Measurements from ENCODE around the gene DERA.

DERA gene

DNA sequence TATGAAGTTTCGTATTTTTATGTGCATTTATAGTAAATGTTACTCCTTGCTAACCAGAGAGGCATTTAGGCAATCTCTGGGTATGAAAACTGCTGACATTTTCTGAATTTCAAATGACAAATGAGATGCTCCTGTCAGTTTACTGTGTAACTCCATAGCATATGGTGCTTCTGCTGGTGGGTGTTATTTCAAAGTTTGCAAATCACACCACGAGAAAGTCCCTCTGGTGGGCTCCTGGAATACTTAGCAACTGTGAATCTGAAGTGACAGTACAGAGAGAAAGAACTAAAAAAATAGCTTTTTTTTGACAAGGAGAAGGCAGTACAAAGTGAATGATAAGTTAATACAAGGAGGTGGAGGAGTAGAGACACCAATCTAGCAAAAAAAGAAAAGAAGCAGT is 161.5 kb downstream of the DERA start:
- DNase-seq (ENCODE audit: low read depth in 1 of 2, low spot score in 1 of 2), result no peak

DNA sequence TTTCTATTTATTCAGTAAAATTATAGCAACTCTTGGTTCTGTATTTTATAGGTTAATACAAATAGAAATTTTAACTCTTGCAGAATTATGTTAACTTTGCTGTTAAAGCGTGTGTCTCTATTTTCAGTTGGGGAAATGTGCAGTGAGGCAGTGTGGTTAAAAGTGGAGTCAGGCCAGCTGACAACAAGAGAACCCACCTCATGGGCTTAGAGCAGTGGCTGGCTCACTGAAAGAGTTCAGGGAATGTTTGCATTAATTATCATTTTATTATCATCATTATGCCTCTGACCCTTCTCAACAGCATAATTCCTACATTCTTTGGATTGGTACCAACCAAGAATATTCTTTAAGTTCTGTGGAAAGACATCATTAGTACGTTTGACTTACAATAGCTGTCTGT is 163.8 kb downstream of the DERA start:
- no peak for DNase-seq (ENCODE audit: low read depth in 1 of 2, low spot score in 1 of 2)

DNA sequence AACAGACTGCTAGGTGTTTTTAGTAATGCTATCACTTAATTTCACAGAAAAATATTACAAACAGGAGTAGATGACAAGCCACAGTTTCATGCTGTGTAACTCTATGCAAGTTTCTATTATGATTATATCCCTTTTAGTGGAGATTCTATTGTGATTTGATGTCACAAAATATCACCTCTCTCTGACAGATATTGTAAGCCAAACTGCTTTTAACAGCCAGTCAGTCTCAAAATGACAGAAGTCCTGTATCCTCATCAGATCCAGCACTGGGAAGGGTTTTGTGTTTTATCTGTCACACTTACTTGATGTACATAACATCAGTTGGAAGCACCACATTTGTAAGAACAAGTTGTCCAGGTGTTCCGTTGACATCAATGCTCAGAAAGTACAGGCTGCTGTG is 164.8 kb downstream of the DERA start:
- DNase-seq (ENCODE audit: low read depth in 1 of 2, low spot score in 1 of 2), result no peak

DNA sequence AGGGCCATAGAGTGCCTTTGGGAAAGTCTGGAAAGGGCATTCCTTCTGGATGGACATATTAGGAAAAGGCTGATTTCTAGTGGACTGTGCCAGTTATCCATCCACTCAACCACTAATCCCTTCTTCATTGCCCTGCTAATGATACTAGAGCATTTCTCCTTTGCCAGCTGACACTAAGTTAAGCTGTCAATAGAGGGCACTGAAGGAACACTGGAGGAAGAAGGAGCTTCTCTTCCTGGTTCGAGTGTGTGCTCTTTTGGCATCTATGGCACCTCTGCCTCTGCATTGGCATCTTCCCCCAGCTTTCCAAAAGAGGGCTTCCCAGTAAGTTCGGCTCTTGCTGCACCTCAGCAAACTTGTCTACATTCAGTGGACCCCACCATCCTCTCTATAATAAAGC is 165.4 kb downstream of the DERA start:
- DNase-seq (ENCODE audit: low read depth in 1 of 2, low spot score in 1 of 2), result no peak

DNA sequence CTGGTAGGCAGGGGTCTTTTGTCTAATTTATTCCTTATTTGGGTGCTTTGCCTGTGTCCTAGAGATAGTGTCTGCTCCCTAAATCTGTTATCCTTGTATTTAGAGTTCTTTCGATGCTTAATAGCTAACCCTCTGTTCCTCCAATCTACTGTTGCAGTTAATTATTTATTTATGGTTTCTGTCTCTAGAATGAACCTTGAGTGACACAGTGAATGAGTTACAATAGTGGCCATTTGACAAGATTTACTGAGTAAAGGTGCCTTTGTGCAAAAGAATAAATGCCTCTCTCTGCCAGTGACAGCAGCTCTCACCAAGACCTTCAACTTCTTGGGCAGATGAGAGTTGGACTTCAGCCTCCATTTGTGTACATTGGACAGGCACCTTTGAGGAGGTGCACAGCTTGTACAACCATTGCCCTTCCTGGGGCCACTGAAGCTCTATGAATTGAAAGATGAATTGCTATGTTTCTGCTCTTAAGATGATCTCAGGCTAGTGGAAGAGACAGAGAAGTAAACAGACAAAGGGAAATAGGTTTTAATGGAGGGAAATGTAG is 165.9 kb downstream of the DERA start:
- no peak for DNase-seq (ENCODE audit: low read depth in 1 of 2, low spot score in 1 of 2)

DNA sequence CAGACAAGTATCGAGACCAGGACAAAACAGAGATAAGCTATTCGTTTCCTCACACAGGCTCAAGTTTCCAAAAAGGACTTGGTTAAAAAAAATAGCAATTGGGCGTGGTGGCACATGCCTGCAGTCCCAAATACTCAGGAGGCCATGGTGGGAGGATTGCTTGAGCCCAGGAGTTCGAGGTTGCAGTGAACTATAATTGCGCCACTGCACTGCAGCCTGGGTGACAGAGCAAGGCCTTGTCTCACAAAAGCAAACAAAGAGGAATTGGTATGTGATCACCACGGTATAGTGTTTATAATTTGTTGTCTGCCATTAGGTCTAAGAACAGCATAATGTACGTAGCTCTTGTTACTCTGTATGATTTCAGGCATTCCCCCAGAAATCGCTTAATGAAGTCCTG is 175.3 kb downstream of the DERA start:
- no peak for DNase-seq (ENCODE audit: low read depth in 1 of 2, low spot score in 1 of 2)

DNA sequence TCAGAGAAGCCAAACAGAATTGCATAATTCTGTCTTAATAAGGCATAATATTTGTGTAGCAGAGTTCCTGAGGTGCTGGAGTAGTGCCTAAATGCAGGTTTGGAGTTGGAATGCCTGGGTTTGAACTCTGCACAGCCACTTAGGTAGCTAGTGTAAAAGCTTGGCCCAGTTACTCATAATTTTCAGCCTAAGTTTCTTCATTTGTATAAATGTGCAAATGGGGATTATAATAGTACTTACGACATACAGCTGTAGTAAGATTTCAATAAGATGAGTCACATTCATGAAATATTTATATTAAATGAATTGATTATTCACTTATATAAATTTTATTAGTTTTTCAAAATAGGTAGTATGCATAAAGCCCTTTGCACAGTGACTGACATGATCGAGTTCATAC is 175.8 kb downstream of the DERA start:
- no peak for DNase-seq (ENCODE audit: low read depth in 1 of 2, low spot score in 1 of 2)

Measured in activated CD4-positive, alpha-beta T cell treated with anti-CD3 and anti-CD28 coated beads, Interleukin-2, amount 50 U/mL, for 24 hours (primary cell).